Caco-2 (cell line): ENCODE measurements around the gene PSMG2. TPM values are rescaled to one million over a fixed set of nuclear protein-coding genes. Genes with fewer than 3 reads are reported as not detected.

Experiments
- BruUV-seq: library from RNA; stranded (reverse); fragments of 400-500 nt; replicated peaks from 2 replicates; lab custom pipeline; 2021; lab: Mats Ljungman, UMichigan
- CTCF ChIA-PET: fragments of 300-600 bp; sonication (Branson Sonifier 250); formaldehyde crosslinking; loops from one replicate; lab custom pipeline; 2022; ENCODE audit warnings: antibody characterized with exemption; lab: Charles Lee
- POLR2A ChIA-PET: fragments of 300-600 bp; sonication (Branson Sonifier 250); formaldehyde crosslinking; loops from one replicate; lab custom pipeline; 2022; ENCODE audit warnings: antibody characterized with exemption; lab: Charles Lee
- DNase-seq, 2 experiments: peaks; one replicate each; pipeline versions ENCODE4 v3.0.0 to v3.0.0-alpha.2; 2020 to 2022
- H3K27me3 ChIP-seq: replicated peaks from 2 replicates; pipeline ENCODE4 v1.6.0; 2011; ENCODE audit warnings: low read length; ENCODE audit not compliant: control insufficient read depth, insufficient read depth
- H3K36me3 ChIP-seq: 2 replicates; pipeline ENCODE4 v1.5.1; 2011; ENCODE audit warnings: low read length; ENCODE audit not compliant: control insufficient read depth, insufficient read depth
- H3K4me1 ChIP-seq: fragments of 250-450 bp; sonication (Bioruptor Pico); 2 replicates; pipeline ENCODE4 v1.5.1; 2020; ENCODE audit warnings: mild to moderate bottlenecking
- H3K4me3 ChIP-seq: 2 replicates; pipeline ENCODE4 v1.5.1; 2011; ENCODE audit warnings: low read depth, mild to moderate bottlenecking, control low read depth, low read length
- H3K9me3 ChIP-seq: fragments of 250-450 bp; sonication (Bioruptor Pico); 2 replicates; pipeline ENCODE4 v1.5.1; 2020; ENCODE audit warnings: mild to moderate bottlenecking, moderate library complexity
- H3K27ac Mint-ChIP-seq: one replicate; pipeline ENCODE4 v1.8.0; 2022; ENCODE audit warnings: mixed read lengths; ENCODE audit not compliant: unreplicated experiment
- H3K27me3 Mint-ChIP-seq: one replicate; pipeline ENCODE4 v1.8.0; 2022; ENCODE audit warnings: mixed read lengths; ENCODE audit not compliant: insufficient read depth, unreplicated experiment
- H3K36me3 Mint-ChIP-seq: one replicate; pipeline ENCODE4 v1.8.0; 2022; ENCODE audit warnings: mild to moderate bottlenecking, mixed read lengths; ENCODE audit not compliant: insufficient read depth, unreplicated experiment
- H3K4me1 Mint-ChIP-seq: one replicate; pipeline ENCODE4 v1.8.0; 2022; ENCODE audit warnings: low read depth, mixed read lengths; ENCODE audit not compliant: unreplicated experiment
- H3K4me3 Mint-ChIP-seq: one replicate; pipeline ENCODE4 v1.8.0; 2022; ENCODE audit warnings: mild to moderate bottlenecking, moderate library complexity, mixed read lengths; ENCODE audit not compliant: unreplicated experiment
- H3K9me3 Mint-ChIP-seq: one replicate; pipeline ENCODE4 v1.8.0; 2022; ENCODE audit warnings: mixed read lengths; ENCODE audit not compliant: unreplicated experiment
- intact Hi-C: fragments of 100-400 bp; cut with micrococcal nuclease; formaldehyde crosslinking; loops from one replicate; pipeline ENCODE4 v1.10.0; 2022; ENCODE audit not compliant: unreplicated experiment
- total RNA-seq: library from RNA; stranded (reverse); gene quantifications from 2 replicates; pipeline ENCODE4 v1.2.3, GENCODE V29; 2022
- TF ChIP-seq, protein P1 (sequence below), 2 experiments: fragments of 200-600 bp in 1 of 2; IDR thresholded peaks; 1 replicate in 1 of 2; 2 replicates in 1 of 2; pipeline versions ENCODE4 v1.5.1 to v1.8.0; 2011 to 2022; ENCODE audit warnings: antibody characterized with exemption in 1 of 2, control low read depth in 1 of 2, inconsistent platforms in 1 of 2, low read depth in 1 of 2, low read length in 1 of 2, mild to moderate bottlenecking in 1 of 2, moderate library complexity in 1 of 2; ENCODE audit not compliant: insufficient read depth in 1 of 2, severe bottlenecking in 1 of 2, unreplicated experiment in 1 of 2

The PSMG2 gene
- total RNA-seq, 1 experiment from 2014 or later = 108 TPM

DNA sequence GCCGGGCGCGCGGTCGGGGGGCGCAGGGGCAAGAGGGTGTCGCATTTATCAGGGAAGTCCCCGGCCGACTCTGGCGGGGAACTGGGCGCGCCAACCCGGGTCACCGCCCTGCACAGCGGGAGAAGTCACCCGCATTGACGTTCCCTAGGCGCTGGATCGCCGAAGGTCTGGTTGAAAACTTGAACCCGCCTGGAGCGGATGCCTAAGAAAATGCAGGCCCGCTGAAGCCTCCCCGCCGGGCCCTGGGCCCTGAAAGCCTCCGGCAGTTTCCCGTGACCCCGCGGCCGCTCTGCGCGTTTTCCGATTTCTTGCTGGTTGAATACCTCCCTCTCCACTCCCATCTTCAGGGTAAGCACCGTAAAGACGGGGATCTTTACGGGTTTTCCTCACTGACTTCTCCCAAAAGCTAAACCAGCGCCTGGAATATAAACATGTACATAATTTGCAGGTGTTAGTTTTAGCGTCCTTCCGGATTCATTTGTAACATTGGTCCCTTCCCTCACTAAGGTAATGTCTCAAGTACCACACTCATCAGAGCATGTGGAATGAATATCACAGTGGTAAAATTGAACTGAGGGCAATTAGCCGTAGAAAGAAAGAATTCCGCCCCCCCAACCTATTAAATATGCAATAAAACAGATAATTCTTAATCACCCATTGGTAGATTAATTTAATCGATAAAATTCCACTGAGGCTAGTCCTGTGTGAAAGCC lies 44.3 kb upstream of the PSMG2 start:
- no peaks in the 10 kb centered on the region for H3K27me3 Mint-ChIP-seq
- H3K4me1 Mint-ChIP-seq = peaks cover 11% of the 10 kb centered on the region
- DNase-seq = peak in 1 of 2 experiments; percentile 45
- peaks cover 3% of the 10 kb centered on the region; the same call in 1 of the 2 replicates for H3K4me1 ChIP-seq
- BruUV-seq = no TSS peak
- H3K9me3 Mint-ChIP-seq = no peaks in the 10 kb centered on the region
- H3K4me3 ChIP-seq = peak overlapping the region; percentile 74
- TF ChIP-seq, protein P1, sequence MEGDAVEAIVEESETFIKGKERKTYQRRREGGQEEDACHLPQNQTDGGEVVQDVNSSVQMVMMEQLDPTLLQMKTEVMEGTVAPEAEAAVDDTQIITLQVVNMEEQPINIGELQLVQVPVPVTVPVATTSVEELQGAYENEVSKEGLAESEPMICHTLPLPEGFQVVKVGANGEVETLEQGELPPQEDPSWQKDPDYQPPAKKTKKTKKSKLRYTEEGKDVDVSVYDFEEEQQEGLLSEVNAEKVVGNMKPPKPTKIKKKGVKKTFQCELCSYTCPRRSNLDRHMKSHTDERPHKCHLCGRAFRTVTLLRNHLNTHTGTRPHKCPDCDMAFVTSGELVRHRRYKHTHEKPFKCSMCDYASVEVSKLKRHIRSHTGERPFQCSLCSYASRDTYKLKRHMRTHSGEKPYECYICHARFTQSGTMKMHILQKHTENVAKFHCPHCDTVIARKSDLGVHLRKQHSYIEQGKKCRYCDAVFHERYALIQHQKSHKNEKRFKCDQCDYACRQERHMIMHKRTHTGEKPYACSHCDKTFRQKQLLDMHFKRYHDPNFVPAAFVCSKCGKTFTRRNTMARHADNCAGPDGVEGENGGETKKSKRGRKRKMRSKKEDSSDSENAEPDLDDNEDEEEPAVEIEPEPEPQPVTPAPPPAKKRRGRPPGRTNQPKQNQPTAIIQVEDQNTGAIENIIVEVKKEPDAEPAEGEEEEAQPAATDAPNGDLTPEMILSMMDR (IDR thresholded peaks at IDR 0.05; ENCODE audit: insufficient read depth in 1 of 2, low read depth in 1 of 2, low read length in 1 of 2, severe bottlenecking in 1 of 2, unreplicated experiment in 1 of 2) = no peak
- intact Hi-C loops = loop anchor here (5.0 to 10.0 kb wide), 3 partner anchors 116 to 251 kb away; partner anchors contain the start of gene PRELID3A
- H3K9me3 ChIP-seq = no peaks in the 10 kb centered on the region
- ChIA-PET POLR2A (no interaction called here), CTCF (interaction anchor here (0.6 kb wide), 1 partner anchor 301 kb away, joined by 3 read pairs; no protein-coding TSS in a partner anchor)
- H3K4me3 Mint-ChIP-seq = peak overlapping the region; percentile 85
- H3K27me3 ChIP-seq = no peaks in the 10 kb centered on the region
- H3K27ac Mint-ChIP-seq = no peak overlapping the region
- H3K36me3 Mint-ChIP-seq = no peaks in the 10 kb centered on the region
- no peaks in the 10 kb centered on the region for H3K36me3 ChIP-seq

DNA sequence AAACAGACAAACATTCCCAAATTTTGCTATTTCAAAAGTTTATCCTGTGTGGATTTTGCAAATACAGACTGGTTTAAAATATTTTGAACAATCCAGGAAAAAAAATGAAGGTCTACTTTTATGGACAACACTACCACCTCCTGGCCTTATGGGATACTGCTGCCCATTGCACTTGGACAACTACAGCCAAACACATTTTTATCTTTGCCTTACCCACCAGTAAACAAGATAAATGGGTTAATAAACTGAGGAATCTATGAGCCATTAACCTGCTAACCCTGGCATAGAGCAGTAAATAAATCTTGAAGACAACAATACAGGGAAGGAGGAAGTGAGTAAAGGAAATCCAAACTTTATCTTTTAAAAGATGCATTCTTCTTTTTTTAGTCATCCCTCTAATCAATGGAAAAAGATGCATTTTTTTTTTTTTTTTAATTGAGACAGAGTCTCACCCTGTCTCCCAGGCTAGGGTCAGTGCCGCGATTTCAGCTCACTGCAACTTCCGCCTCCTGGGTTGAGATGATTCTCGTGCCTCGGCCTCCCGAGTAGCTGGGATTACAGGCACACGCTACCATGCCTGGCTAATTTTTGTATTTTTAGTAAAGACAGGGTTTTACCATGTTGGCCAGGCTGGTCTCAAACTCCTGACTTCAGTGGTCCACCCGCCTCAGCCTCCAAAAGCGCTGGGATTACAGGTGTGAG lies 42.8 kb upstream of the PSMG2 start:
- DNase-seq = peak in 1 of 2 experiments; percentile 56
- H3K27ac Mint-ChIP-seq = no peak overlapping the region

DNA sequence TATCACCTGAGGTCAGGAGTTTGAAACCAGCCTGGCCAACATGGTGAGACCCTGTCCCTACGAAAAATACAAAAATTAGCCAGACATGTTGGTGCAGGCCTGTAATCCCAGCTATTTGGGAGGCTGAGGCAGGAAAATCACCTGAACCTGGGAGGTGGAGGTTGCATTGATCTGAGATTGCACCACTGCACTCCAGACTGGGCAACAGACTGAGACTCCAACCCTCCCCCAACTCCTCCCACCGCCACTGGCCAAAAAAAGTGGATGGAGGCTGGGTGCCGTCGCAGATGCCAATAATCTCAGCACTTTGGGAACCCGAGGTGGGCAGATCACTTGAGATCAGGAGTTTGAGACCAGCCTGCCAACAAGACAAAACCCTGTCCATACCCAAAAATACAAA lies 34.8 kb upstream of the PSMG2 start:
- Histone ChIP-seq H3K36me3 (no peaks in the 10 kb centered on the region), H3K9me3 (no peaks in the 10 kb centered on the region), H3K4me3 (no peak overlapping the region), H3K27me3 (no peaks in the 10 kb centered on the region), H3K4me1 (no peaks in the 10 kb centered on the region)
- TF ChIP-seq, protein P1 (IDR thresholded peaks at IDR 0.05; ENCODE audit: insufficient read depth in 1 of 2, low read depth in 1 of 2, low read length in 1 of 2, severe bottlenecking in 1 of 2, unreplicated experiment in 1 of 2) = no peak
- DNase-seq = no peak
- no peaks in the 10 kb centered on the region for H3K9me3 Mint-ChIP-seq
- H3K27me3 Mint-ChIP-seq = no peaks in the 10 kb centered on the region
- H3K36me3 Mint-ChIP-seq = peaks cover 10% of the 10 kb centered on the region
- H3K4me1 Mint-ChIP-seq = no peaks in the 10 kb centered on the region
- no peak overlapping the region for H3K4me3 Mint-ChIP-seq
- BruUV-seq = no TSS peak
- POLR2A ChIA-PET = no interaction called here
- CTCF ChIA-PET = no interaction called here
- H3K27ac Mint-ChIP-seq = no peak overlapping the region
- intact Hi-C loops = no loop called here

More for the DNA sequence above, 42.8 kb upstream of the PSMG2 start:
- Mint-ChIP-seq H3K27me3 (no peaks in the 10 kb centered on the region), H3K4me1 (peaks cover 11% of the 10 kb centered on the region), H3K36me3 (no peaks in the 10 kb centered on the region), H3K4me3 (no peak overlapping the region), H3K9me3 (no peaks in the 10 kb centered on the region)
- CTCF ChIA-PET = interaction anchor here (0.7 kb wide), 1 partner anchor 270 kb away, joined by 7 read pairs; no protein-coding TSS in a partner anchor
- BruUV-seq = TSS peak; percentile 30
- Histone ChIP-seq H3K27me3 (no peaks in the 10 kb centered on the region), H3K36me3 (no peaks in the 10 kb centered on the region), H3K4me3 (no peak overlapping the region), H3K9me3 (no peaks in the 10 kb centered on the region), H3K4me1 (peaks cover 3% of the 10 kb centered on the region; the same call in 1 of the 2 replicates)
- TF ChIP-seq, protein P1 (IDR thresholded peaks at IDR 0.05; ENCODE audit: insufficient read depth in 1 of 2, low read depth in 1 of 2, low read length in 1 of 2, severe bottlenecking in 1 of 2, unreplicated experiment in 1 of 2) = peak; percentile 77 to 79
- POLR2A ChIA-PET = no interaction called here
- intact Hi-C loops = loop anchor here (1.0 to 10.0 kb wide), 4 partner anchors 118 to 269 kb away; partner anchors contain the start of gene PRELID3A
